H9 (cell line): ENCODE data around the gene DUSP16. TPM values are rescaled to one million over a fixed set of nuclear protein-coding genes. Genes with fewer than 3 reads are reported as not detected.

ENCODE experiments used
- DNase-seq: peaks from one replicate; pipeline ENCODE4 v3.0.0-alpha.2; 2017
- H2AFZ ChIP-seq: one replicate; pipeline ENCODE4 v1.6.1; 2013; ENCODE audit warnings: mild to moderate bottlenecking, low read length, control low read depth, moderate library complexity
- H2AK5ac ChIP-seq: 2 replicates; pipeline ENCODE4 v1.6.1; 2013; ENCODE audit warnings: low read length, control low read depth, mixed read lengths; ENCODE audit not compliant: insufficient read length
- H2BK120ac ChIP-seq: one replicate; pipeline ENCODE4 v1.6.1; 2013; ENCODE audit warnings: low read depth, mild to moderate bottlenecking, low read length, control low read depth, inconsistent platforms; ENCODE audit not compliant: poor library complexity, severe bottlenecking
- H2BK12ac ChIP-seq: 2 replicates; pipeline ENCODE4 v1.6.1; 2013; ENCODE audit warnings: low read length, control low read depth, mixed read lengths, low read depth; ENCODE audit not compliant: insufficient read length
- H2BK15ac ChIP-seq: 2 replicates; pipeline ENCODE4 v1.6.1; 2013; ENCODE audit warnings: low read depth, low read length, control low read depth
- H2BK20ac ChIP-seq: one replicate; pipeline ENCODE4 v1.6.1; 2013; ENCODE audit warnings: low read depth, mild to moderate bottlenecking, low read length, control low read depth, inconsistent platforms; ENCODE audit not compliant: poor library complexity, severe bottlenecking
- H2BK5ac ChIP-seq: 2 replicates; pipeline ENCODE4 v1.6.1; 2013; ENCODE audit warnings: low read length, control low read depth, mixed read lengths; ENCODE audit not compliant: insufficient read length
- H3K14ac ChIP-seq: 2 replicates; pipeline ENCODE4 v1.6.1; 2013; ENCODE audit warnings: low read length, control low read depth; ENCODE audit not compliant: insufficient read depth
- H3K18ac ChIP-seq: 2 replicates; pipeline ENCODE4 v1.6.1; 2013; ENCODE audit warnings: low read depth, mild to moderate bottlenecking, mixed read lengths, low read length, control low read depth; ENCODE audit not compliant: insufficient read length
- H3K23ac ChIP-seq: 2 replicates; pipeline ENCODE4 v1.6.1; 2013; ENCODE audit warnings: low read length, control low read depth, mixed read lengths, low read depth; ENCODE audit not compliant: insufficient read length
- H3K23me2 ChIP-seq: 2 replicates; pipeline ENCODE4 v1.6.1; 2013; ENCODE audit warnings: low read depth, mild to moderate bottlenecking, mixed read lengths, low read length, control low read depth; ENCODE audit not compliant: insufficient read length, poor library complexity, severe bottlenecking
- H3K27ac ChIP-seq: 2 replicates; pipeline ENCODE4 v1.5.1; 2013; ENCODE audit warnings: low read length, control low read depth, mixed read lengths, low read depth; ENCODE audit not compliant: insufficient read length
- H3K27me3 ChIP-seq: 2 replicates; pipeline ENCODE4 v1.6.1; 2013; ENCODE audit warnings: low read length, control low read depth, inconsistent platforms; ENCODE audit not compliant: insufficient read depth
- H3K4ac ChIP-seq: 2 replicates; pipeline ENCODE4 v1.6.1; 2013; ENCODE audit warnings: low read depth, mild to moderate bottlenecking, control low read depth, inconsistent platforms, low read length, moderate library complexity
- H3K4me1 ChIP-seq: 2 replicates; pipeline ENCODE4 v1.6.1; 2013; ENCODE audit warnings: low read length, control low read depth, inconsistent platforms; ENCODE audit not compliant: insufficient read depth
- H3K4me2 ChIP-seq: 2 replicates; pipeline ENCODE4 v1.6.1; 2013; ENCODE audit warnings: low read length, control low read depth, mixed read lengths; ENCODE audit not compliant: insufficient read length, insufficient read depth
- H3K56ac ChIP-seq: 2 replicates; pipeline ENCODE4 v1.6.1; 2013; ENCODE audit warnings: low read depth, mild to moderate bottlenecking, mixed read lengths, low read length, control low read depth; ENCODE audit not compliant: insufficient read length
- H3K79me1 ChIP-seq: 2 replicates; pipeline ENCODE4 v1.6.1; 2013; ENCODE audit warnings: low read depth, mild to moderate bottlenecking, moderate library complexity, low read length, control low read depth, inconsistent platforms; ENCODE audit not compliant: insufficient read depth, poor library complexity, severe bottlenecking
- H3K79me2 ChIP-seq: 2 replicates; pipeline ENCODE4 v1.6.1; 2013; ENCODE audit warnings: low read length, control low read depth, inconsistent platforms; ENCODE audit not compliant: insufficient read depth
- H3K9ac ChIP-seq: 2 replicates; pipeline ENCODE4 v1.6.1; 2013; ENCODE audit warnings: low read length, control low read depth, mixed read lengths; ENCODE audit not compliant: insufficient read length; ENCODE audit errors: extremely low read depth
- H3K9me3 ChIP-seq: one replicate; pipeline ENCODE4 v1.6.1; 2013; ENCODE audit warnings: low read depth, low read length, inconsistent platforms; ENCODE audit not compliant: control insufficient read depth
- H3T11ph ChIP-seq: one replicate; pipeline ENCODE4 v1.6.1; 2013; ENCODE audit warnings: mild to moderate bottlenecking, low read length, control low read depth, inconsistent platforms
- H4K20me1 ChIP-seq: one replicate; pipeline ENCODE4 v1.6.1; 2013; ENCODE audit not compliant: control insufficient read depth, insufficient read length, insufficient read depth
- H4K5ac ChIP-seq: 2 replicates; pipeline ENCODE4 v1.6.1; 2013; ENCODE audit warnings: low read depth, mild to moderate bottlenecking, mixed read lengths, low read length, control low read depth; ENCODE audit not compliant: insufficient read length
- H4K8ac ChIP-seq: replicated peaks from 2 replicates; pipeline ENCODE4 v1.6.1; 2013; ENCODE audit warnings: low read length, control low read depth, mixed read lengths, low read depth; ENCODE audit not compliant: insufficient read length
- H4K91ac ChIP-seq: 2 replicates; pipeline ENCODE4 v1.6.1; 2013; ENCODE audit warnings: low read depth, mild to moderate bottlenecking, moderate library complexity, mixed read lengths, low read length, control low read depth; ENCODE audit not compliant: insufficient read length
- H3K27ac Mint-ChIP-seq, 3 experiments: 2 replicates in 2 of 3; 3 replicates in 1 of 3; pipeline ENCODE4 v1.8.0; 2020 to 2021; ENCODE audit warnings: mixed read lengths in 3 of 3, mild to moderate bottlenecking in 1 of 3, moderate library complexity in 1 of 3
- H3K27me3 Mint-ChIP-seq: 2 replicates; pipeline ENCODE4 v1.8.0; 2021; ENCODE audit warnings: low read depth, mild to moderate bottlenecking, moderate library complexity, mixed read lengths
- H3K36me3 Mint-ChIP-seq, 3 experiments: 2 replicates in 2 of 3; 3 replicates in 1 of 3; pipeline ENCODE4 v1.8.0; 2020 to 2021; ENCODE audit warnings: low read depth in 3 of 3, mixed read lengths in 3 of 3; ENCODE audit not compliant: insufficient read depth in 1 of 3
- H3K4me1 Mint-ChIP-seq, 2 experiments: 2 replicates each; pipeline ENCODE4 v1.8.0; 2020; ENCODE audit warnings: mixed read lengths in 2 of 2
- H3K4me3 Mint-ChIP-seq, 2 experiments: 2 replicates in 1 of 2; 3 replicates in 1 of 2; pipeline ENCODE4 v1.8.0; 2020 to 2021; ENCODE audit warnings: mild to moderate bottlenecking in 2 of 2, mixed read lengths in 2 of 2, moderate library complexity in 1 of 2
- H3K9me3 Mint-ChIP-seq, 2 experiments: 2 replicates in 1 of 2; 3 replicates in 1 of 2; pipeline ENCODE4 v1.8.0; 2020; ENCODE audit warnings: mild to moderate bottlenecking in 2 of 2, mixed read lengths in 2 of 2, moderate library complexity in 1 of 2
- CTCF ChIP-seq: fragments of 200-600 bp; sonication (generic); conservative IDR thresholded peaks from 3 replicates; pipeline ENCODE4 v1.8.0; 2021; ENCODE audit warnings: antibody characterized with exemption, mild to moderate bottlenecking
- WGBS: extraction: QIAGEN DNeasy Blood & Tissue Kit; methylation state at CpG from one replicate; pipeline ENCODE4 v1.1.7; 2013; ENCODE audit warnings: missing lambda C conversion rate, low lambda C conversion rate, mixed read lengths; ENCODE audit not compliant: insufficient read length; ENCODE audit errors: extremely low coverage; 5-methylcytosine and 5-hydroxymethylcytosine counted together
- total RNA-seq: library from RNA; stranded (reverse); gene quantifications from 2 replicates; pipeline ENCODE4 v1.2.1, GENCODE V29; 2021

The DUSP16 gene
- total RNA-seq, 1 experiment from 2014 or later, result 64.0 TPM

- Histone ChIP-seq H2AFZ (no peak overlapping the region), H2BK120ac (no peak overlapping the region), H4K20me1 (no peaks in the 10 kb centered on the region), H4K8ac (no peak overlapping the region), H3T11ph (no peak overlapping the region), H2BK15ac (no peak overlapping the region), H2BK20ac (no peak overlapping the region), H3K18ac (no peak overlapping the region), H2BK5ac (no peak overlapping the region), H3K56ac (no peak overlapping the region), H4K91ac (no peak overlapping the region), H3K14ac (no peak overlapping the region), H3K79me1 (peaks cover 4% of the 10 kb centered on the region), H3K9me3 (no peaks in the 10 kb centered on the region), H3K79me2 (peaks cover 2% of the 10 kb centered on the region; the same call in 1 of the 2 replicates), H3K23me2 (no peaks in the 10 kb centered on the region), H3K4ac (no peak overlapping the region), H3K9ac (no peak overlapping the region), H3K4me1 (no peaks in the 10 kb centered on the region; the same call in 1 of the 2 replicates), H2AK5ac (no peak overlapping the region), H3K4me2 (no peak overlapping the region), H3K27me3 (no peaks in the 10 kb centered on the region; the same call in 1 of the 2 replicates), H4K5ac (no peak overlapping the region), H2BK12ac (no peak overlapping the region), H3K27ac (no peak overlapping the region), H3K23ac (no peak overlapping the region)
- peak overlapping the region in 2 of 3 experiments; percentile 21 to 36; a peak in 3 of 7 replicates for H3K27ac Mint-ChIP-seq
- TF ChIP-seq CTCF, result no peak
- no peaks in the 10 kb centered on the region for H3K27me3 Mint-ChIP-seq
- DNase-seq, result no peak
- no CpG with 5 or more reads among the region's 5 CpGs for WGBS
- peaks cover 0 to 25% (median 13%) of the 10 kb centered on the region in 3 experiments; a peak in 6 of 7 replicates for H3K36me3 Mint-ChIP-seq
- no peaks in the 10 kb centered on the region for H3K9me3 Mint-ChIP-seq
- H3K4me3 Mint-ChIP-seq, result no peak overlapping the region
- H3K4me1 Mint-ChIP-seq, result peaks cover 20 to 22% of the 10 kb centered on the region in 2 experiments
Observed at GRCh38 chr12:12540261-12541013, 22.2 kb downstream of the DUSP16 start.
